Esophagus muscularis mucosa (tissue), 3 donors: ENCODE measurements around the gene PNLIPRP1.

ENCODE experiments used
- CTCF ChIP-seq, 3 experiments: fragments of 200-600 bp in 2 of 3; fragments of 450-650 bp in 1 of 3; sonication (generic) in 2 of 3; IDR thresholded peaks; one replicate each; pipeline ENCODE4 v1.5.1; 2017 to 2019; ENCODE audit warnings: antibody characterized with exemption in 3 of 3, mild to moderate bottlenecking in 2 of 3, moderate library complexity in 1 of 3
- POLR2A ChIP-seq: fragments of 450-650 bp; IDR thresholded peaks from one replicate; pipeline ENCODE4 v1.6.1; 2017; ENCODE audit warnings: antibody characterized with exemption, moderate library complexity, mild to moderate bottlenecking, low read depth

DNA sequence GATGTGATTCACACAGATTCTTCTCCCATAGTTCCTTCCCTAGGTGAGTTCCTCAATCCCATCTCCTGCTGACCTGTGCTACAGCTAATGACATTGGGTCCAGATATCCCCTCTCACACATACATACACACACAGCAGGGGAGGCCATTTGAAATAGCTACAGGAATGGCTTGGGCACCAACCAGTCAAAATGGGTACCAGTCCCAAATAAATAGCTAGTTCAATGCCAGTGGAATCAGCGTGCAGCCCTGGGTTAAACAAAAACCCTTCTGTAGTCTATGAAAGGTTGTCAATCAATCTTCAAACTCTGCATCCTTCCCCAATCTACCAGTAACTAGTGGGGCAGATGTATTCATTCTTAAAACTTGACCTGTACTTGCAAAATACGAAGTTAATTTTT, 39.3 kb downstream of the PNLIPRP1 start:
- TF ChIP-seq CTCF (IDR thresholded peaks at IDR 0.05) (no peak), POLR2A (no peak)
